NB4 (cell line): Measurements from ENCODE around the gene TAF6L.

Experiments
- CTCF ChIP-seq: IDR thresholded peaks from one replicate; pipeline ENCODE4 v1.5.1; 2012; ENCODE audit warnings: low read depth, low read length
- MAX ChIP-seq: IDR thresholded peaks from 2 replicates; pipeline ENCODE4 v1.6.1; 2011; ENCODE audit warnings: low read depth, low read length
- MYC ChIP-seq: IDR thresholded peaks from 2 replicates; pipeline ENCODE4 v1.6.1; 2011; ENCODE audit warnings: low read depth, low read length
- POLR2A ChIP-seq: IDR thresholded peaks from 2 replicates; pipeline ENCODE4 v1.6.1; 2011; ENCODE audit warnings: mild to moderate bottlenecking; ENCODE audit not compliant: insufficient read length; ENCODE audit errors: extremely low read depth

DNA sequence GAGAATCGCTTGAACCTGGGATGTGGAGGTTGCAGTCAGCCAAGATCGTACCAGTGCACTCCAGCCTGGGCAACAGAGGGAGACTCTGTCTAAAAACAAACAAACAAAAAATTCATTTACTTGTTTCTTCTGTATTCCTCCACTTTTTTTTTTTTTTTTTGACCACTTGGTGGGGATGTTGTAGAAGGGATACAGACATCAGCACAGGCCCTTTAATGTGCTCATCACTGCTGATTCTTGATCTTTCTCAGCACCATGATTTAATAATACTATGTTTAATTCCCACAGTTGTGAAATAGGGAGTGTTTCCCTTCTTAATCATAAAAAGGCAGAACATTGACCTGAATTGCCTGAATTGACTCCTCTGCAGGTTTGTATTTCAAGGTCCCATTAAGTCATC lies 38.4 kb upstream of the TAF6L start:
- TF ChIP-seq CTCF = no peak
- TF ChIP-seq POLR2A = no peak
- TF ChIP-seq MAX = no peak
- TF ChIP-seq MYC = no peak
